CD4-positive, CD25-positive, alpha-beta regulatory T cell (primary cell): Measurements from ENCODE around the gene SLC36A4. TPM values are rescaled to one million over a fixed set of nuclear protein-coding genes. Genes with fewer than 3 reads are reported as not detected.
A peak's percentile ranks its signal among the peaks of the same experiment; 100 is the strongest.

Source experiments
- ATAC-seq, 2 donors: fragments of 150-1000 bp; cut with Tn5 transposase; one replicate each; pipeline ENCODE4 v1.10.0; 2021; ENCODE audit warnings: low read depth in 2 of 2, moderate number of reproducible peaks in 2 of 2, moderate library complexity in 1 of 2
- DNase-seq, 3 donors: peaks; one replicate each; pipeline versions ENCODE4 v3.0.0 to v3.0.0-alpha.2; 2012 to 2022; ENCODE audit warnings: mixed read lengths in 1 of 3
- H3K27ac ChIP-seq: one replicate; pipeline ENCODE4 v1.7.0; 2013; ENCODE audit warnings: mild to moderate bottlenecking, low read length; ENCODE audit not compliant: insufficient read depth, poor library complexity, severe bottlenecking
- H3K27me3 ChIP-seq: one replicate; pipeline ENCODE4 v1.7.0; 2013; ENCODE audit warnings: low read length; ENCODE audit not compliant: control insufficient read depth, insufficient read depth
- H3K36me3 ChIP-seq: one replicate; pipeline ENCODE4 v1.7.0; 2013; ENCODE audit warnings: mild to moderate bottlenecking, low read length, moderate library complexity; ENCODE audit not compliant: control insufficient read depth, insufficient read depth
- H3K4me1 ChIP-seq: 2 replicates; pipeline ENCODE4 v1.7.0; 2013; ENCODE audit warnings: mild to moderate bottlenecking, low read length; ENCODE audit not compliant: insufficient read depth, control insufficient read depth, poor library complexity, severe bottlenecking
- H3K4me3 ChIP-seq: one replicate; pipeline ENCODE4 v1.7.0; 2013; ENCODE audit warnings: low read depth, mild to moderate bottlenecking, low read length, moderate library complexity
- H3K9me3 ChIP-seq, 2 experiments: 1 replicate in 1 of 2; 2 replicates in 1 of 2; pipeline ENCODE4 v1.7.0; 2013; ENCODE audit warnings: low read length in 2 of 2, mild to moderate bottlenecking in 1 of 2, moderate library complexity in 1 of 2; ENCODE audit not compliant: control insufficient read depth in 2 of 2
- H3K27ac Mint-ChIP-seq, 3 donors: one replicate each; pipeline ENCODE4 v1.8.0; 2020 to 2022; ENCODE audit warnings: mild to moderate bottlenecking in 3 of 3, mixed read lengths in 3 of 3, moderate library complexity in 2 of 3
- H3K27me3 Mint-ChIP-seq: one replicate; pipeline ENCODE4 v1.8.0; 2022; ENCODE audit warnings: mild to moderate bottlenecking, mixed read lengths
- H3K36me3 Mint-ChIP-seq: one replicate; pipeline ENCODE4 v1.8.0; 2020; ENCODE audit warnings: mixed read lengths
- H3K4me1 Mint-ChIP-seq, 4 donors: one replicate each; pipeline ENCODE4 v1.8.0; 2020 to 2022; ENCODE audit warnings: mixed read lengths in 4 of 4, mild to moderate bottlenecking in 1 of 4
- H3K4me3 Mint-ChIP-seq, 4 donors: one replicate each; pipeline ENCODE4 v1.8.0; 2020 to 2022; ENCODE audit warnings: mild to moderate bottlenecking in 4 of 4, mixed read lengths in 4 of 4, moderate library complexity in 3 of 4
- H3K9me3 Mint-ChIP-seq, 7 donors: one replicate each; pipeline ENCODE4 v1.8.0; 2020 to 2022; ENCODE audit warnings: mixed read lengths in 7 of 7, mild to moderate bottlenecking in 3 of 7, moderate library complexity in 2 of 7
- polyA plus RNA-seq, 4 donors: library from polyadenylated mRNA; unstranded; fragments of 300-500 nt; fragmentation: Illumina TruSeq; gene quantifications; one replicate each; pipeline ENCODE4 v1.2.3, GENCODE V29; 2021
- total RNA-seq: library from RNA; stranded (reverse); gene quantifications from one replicate; pipeline ENCODE4 v1.2.3, GENCODE V29; 2022

The SLC36A4 gene
- total and polyA plus RNA-seq, 5 donors from 2014 or later = 10.3 to 17.4 (median 11.0) TPM

DNA sequence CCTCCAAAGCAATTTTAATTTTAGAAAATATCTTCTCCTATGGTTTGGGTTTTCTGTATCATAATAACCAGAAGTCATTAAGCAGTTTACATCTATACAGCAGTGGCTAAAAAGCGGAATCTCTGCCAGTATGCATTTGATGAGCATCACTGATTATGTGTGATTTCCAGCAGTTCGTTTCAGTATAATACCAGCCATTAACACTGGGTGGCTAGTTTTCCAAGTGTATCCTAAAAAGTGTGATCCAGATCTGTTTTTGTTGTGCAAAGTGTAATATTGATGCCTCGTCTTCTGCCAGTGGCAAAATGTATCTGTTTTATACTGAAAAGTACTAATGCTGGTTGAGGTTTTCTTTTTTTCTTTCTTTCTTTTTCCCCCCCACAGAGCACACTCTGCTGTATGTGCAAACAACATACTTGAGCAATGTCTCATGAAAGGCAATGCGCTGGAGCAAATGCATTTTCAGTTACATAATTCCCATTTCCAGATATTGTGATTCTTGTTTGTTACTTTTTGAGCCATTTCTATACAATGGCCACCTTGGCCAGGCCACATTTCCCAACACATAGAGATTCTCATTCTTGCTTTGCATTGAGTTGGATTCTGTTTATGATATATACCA, 64.2 kb downstream of the SLC36A4 start:
- H3K9me3 Mint-ChIP-seq = peaks cover 0 to 4% (median 0%) of the 10 kb centered on the region in 7 donors
- DNase-seq (no peak), ATAC-seq (no peak)
- Histone ChIP-seq H3K9me3 (no peaks in the 10 kb centered on the region), H3K27me3 (no peaks in the 10 kb centered on the region), H3K36me3 (no peaks in the 10 kb centered on the region), H3K27ac (no peak overlapping the region), H3K4me1 (no peaks in the 10 kb centered on the region), H3K4me3 (no peak overlapping the region)
- H3K27ac Mint-ChIP-seq = peak overlapping the region in 1 of 3 donors; percentile 61
- H3K4me1 Mint-ChIP-seq = peaks cover 0 to 3% (median 0%) of the 10 kb centered on the region in 4 donors
- H3K36me3 Mint-ChIP-seq = peaks cover 6% of the 10 kb centered on the region
- peaks cover 4% of the 10 kb centered on the region for H3K27me3 Mint-ChIP-seq
- H3K4me3 Mint-ChIP-seq = no peak overlapping the region

DNA sequence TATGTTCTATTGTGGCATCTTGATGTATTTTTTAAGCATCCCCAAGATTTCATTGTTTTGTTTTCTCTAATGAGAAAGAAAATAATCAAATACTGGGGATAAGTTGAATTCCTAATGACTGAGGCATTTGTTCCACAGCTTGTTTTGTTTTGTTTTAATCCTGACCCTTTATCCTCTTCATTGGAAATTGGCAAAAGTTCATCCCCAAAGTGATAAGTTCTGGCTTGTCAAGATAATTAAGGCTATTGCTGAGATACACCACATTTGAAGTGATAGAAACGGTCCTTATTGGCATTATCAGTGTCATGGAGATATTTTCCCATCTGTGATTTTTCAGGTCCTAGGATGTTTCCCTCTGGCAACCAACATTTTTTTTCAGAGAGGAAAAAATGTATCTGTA, 65.0 kb downstream of the SLC36A4 start:
- H3K9me3 ChIP-seq = no peaks in the 10 kb centered on the region
- ATAC-seq (no peak), DNase-seq (no peak)
- H3K27me3 Mint-ChIP-seq = peaks cover 4% of the 10 kb centered on the region
- H3K9me3 Mint-ChIP-seq = peaks cover 0 to 4% (median 0%) of the 10 kb centered on the region in 7 donors
- H3K27ac ChIP-seq = no peak overlapping the region
- H3K36me3 ChIP-seq = no peaks in the 10 kb centered on the region
- no peaks in the 10 kb centered on the region for H3K27me3 ChIP-seq
- H3K4me3 Mint-ChIP-seq = no peak overlapping the region
- H3K4me3 ChIP-seq = no peak overlapping the region
- peaks cover 6% of the 10 kb centered on the region for H3K36me3 Mint-ChIP-seq
- H3K27ac Mint-ChIP-seq = no peak overlapping the region
- H3K4me1 Mint-ChIP-seq = peaks cover 0 to 3% (median 0%) of the 10 kb centered on the region in 4 donors
- no peaks in the 10 kb centered on the region for H3K4me1 ChIP-seq

DNA sequence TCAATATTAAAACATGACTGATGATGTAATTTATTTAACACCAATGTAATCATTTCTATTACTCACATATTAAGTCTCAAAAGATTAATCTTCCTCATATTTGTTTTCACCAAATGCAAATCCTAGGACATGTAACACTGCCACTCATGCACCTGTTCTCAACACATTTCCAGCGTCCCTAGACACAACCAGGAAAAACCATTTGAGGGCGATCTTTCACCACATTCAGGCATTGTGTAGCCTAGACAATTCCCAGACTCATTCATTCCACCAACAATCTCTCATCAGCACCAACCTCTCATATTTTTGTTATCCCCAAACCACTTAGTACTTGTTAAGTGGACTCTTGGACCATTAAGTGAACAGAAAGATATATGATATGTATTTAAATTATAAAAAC, 66.1 kb downstream of the SLC36A4 start:
- peaks cover 6% of the 10 kb centered on the region for H3K36me3 Mint-ChIP-seq
- H3K9me3 ChIP-seq = no peaks in the 10 kb centered on the region
- H3K27me3 Mint-ChIP-seq = peaks cover 4% of the 10 kb centered on the region
- peaks cover 0 to 3% (median 0%) of the 10 kb centered on the region in 4 donors for H3K4me1 Mint-ChIP-seq
- DNase-seq = no peak
- ATAC-seq = no peak
- no peak overlapping the region for H3K4me3 Mint-ChIP-seq
- H3K27me3 ChIP-seq = no peaks in the 10 kb centered on the region
- H3K4me1 ChIP-seq = no peaks in the 10 kb centered on the region
- no peak overlapping the region for H3K27ac ChIP-seq
- no peak overlapping the region for H3K27ac Mint-ChIP-seq
- H3K4me3 ChIP-seq = no peak overlapping the region
- peaks cover 0 to 4% (median 0%) of the 10 kb centered on the region in 7 donors for H3K9me3 Mint-ChIP-seq
- no peaks in the 10 kb centered on the region for H3K36me3 ChIP-seq

DNA sequence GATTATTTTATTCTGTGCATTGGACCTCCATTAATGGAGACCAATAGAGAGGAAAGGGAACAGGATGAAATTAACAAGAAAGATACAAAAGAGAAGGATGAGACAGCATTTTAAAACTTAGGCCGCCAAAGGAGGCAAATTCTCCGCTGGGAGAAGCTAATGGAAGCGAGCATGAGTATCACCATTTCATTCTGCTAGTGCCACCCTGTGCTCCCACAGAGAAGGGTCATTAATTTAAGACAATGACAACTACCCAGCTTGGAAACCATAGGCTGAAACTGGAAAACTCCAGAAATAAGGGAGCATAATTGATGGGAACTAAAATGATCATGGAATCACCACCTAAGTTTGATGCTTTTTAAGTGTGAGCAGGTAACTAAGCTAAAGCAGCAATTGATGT, 69.2 kb downstream of the SLC36A4 start:
- no peaks in the 10 kb centered on the region for H3K36me3 ChIP-seq
- H3K27ac Mint-ChIP-seq = no peak overlapping the region
- no peaks in the 10 kb centered on the region for H3K36me3 Mint-ChIP-seq
- H3K4me3 ChIP-seq = no peak overlapping the region
- H3K27me3 ChIP-seq = peaks cover 1% of the 10 kb centered on the region
- peaks cover 0 to 4% (median 0%) of the 10 kb centered on the region in 7 donors for H3K9me3 Mint-ChIP-seq
- H3K4me3 Mint-ChIP-seq = no peak overlapping the region
- no peak for ATAC-seq
- H3K9me3 ChIP-seq = no peaks in the 10 kb centered on the region
- no peak overlapping the region for H3K27ac ChIP-seq
- H3K27me3 Mint-ChIP-seq = peaks cover under 1% of the 10 kb centered on the region
- H3K4me1 ChIP-seq = no peaks in the 10 kb centered on the region
- no peaks in the 10 kb centered on the region for H3K4me1 Mint-ChIP-seq
- no peak for DNase-seq

DNA sequence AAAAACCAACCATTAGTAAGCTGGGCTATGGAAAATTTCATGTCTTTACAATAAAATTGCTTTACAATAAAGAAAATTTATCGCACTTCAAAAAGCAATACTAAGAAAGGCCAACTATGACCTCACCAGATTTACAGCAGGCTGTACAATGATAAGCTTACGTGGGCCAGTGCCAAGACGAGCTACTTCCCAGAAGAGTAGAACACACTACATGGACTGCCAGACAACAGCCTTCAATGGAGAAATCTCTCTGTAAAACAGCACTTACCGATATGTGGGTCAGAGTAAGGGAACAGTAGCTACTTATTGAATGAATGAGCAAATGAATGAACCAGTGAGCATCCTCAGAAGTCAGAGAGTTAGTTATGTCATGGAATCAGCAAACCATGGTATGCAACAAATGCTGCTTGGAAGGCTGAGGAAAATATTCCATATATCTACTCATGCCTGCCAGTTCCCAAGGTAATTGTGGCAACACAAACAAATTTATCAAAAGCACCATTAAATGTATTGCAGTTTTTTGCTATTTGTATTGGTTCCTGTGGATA, 74.4 kb downstream of the SLC36A4 start:
- H3K36me3 Mint-ChIP-seq = no peaks in the 10 kb centered on the region
- peaks cover 1% of the 10 kb centered on the region for H3K27me3 ChIP-seq
- H3K36me3 ChIP-seq = no peaks in the 10 kb centered on the region
- H3K27ac Mint-ChIP-seq = no peak overlapping the region
- no peaks in the 10 kb centered on the region for H3K9me3 ChIP-seq
- no peak overlapping the region for H3K27ac ChIP-seq
- DNase-seq (no peak), ATAC-seq (no peak)
- H3K4me1 Mint-ChIP-seq = no peaks in the 10 kb centered on the region
- no peak overlapping the region for H3K4me3 Mint-ChIP-seq
- peaks cover 0 to 4% (median 0%) of the 10 kb centered on the region in 7 donors for H3K9me3 Mint-ChIP-seq
- H3K4me3 ChIP-seq = no peak overlapping the region
- no peaks in the 10 kb centered on the region for H3K4me1 ChIP-seq
- peaks cover 9% of the 10 kb centered on the region for H3K27me3 Mint-ChIP-seq

DNA sequence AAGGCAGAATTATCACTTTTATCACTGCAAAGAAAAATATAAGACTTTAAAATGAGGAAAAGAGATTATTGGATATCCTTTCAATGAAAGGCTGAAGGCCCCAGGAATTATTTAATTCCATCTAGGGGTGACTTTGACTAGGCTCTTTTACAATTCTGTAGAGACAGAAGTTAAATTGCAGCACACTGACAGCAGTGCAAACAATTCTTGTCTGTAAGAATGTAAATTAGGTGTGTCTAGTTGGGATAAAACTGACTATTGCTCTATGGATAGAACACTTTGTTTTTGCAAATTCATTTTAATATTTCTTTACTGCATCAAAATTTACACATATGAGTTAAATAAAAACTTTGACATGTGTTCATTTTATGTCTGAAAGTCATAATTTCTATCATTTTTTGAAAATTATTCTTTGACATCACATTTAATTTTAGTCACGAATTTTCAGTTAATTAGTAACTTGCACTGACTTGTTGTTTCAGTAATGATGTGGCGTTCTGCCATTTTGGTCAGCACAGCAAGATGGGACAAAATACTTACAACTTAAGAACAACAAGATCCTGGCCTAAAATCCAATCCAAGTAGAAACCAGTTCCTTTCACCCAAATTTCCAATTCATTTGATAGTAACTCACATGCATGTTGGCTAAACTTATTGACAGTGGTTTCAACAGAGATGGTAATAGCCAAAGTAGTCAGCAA, 75.1 kb downstream of the SLC36A4 start:
- Mint-ChIP-seq H3K9me3 (peaks cover 0 to 4% (median 0%) of the 10 kb centered on the region in 7 donors), H3K4me1 (no peaks in the 10 kb centered on the region), H3K4me3 (no peak overlapping the region), H3K27me3 (peaks cover 9% of the 10 kb centered on the region), H3K27ac (no peak overlapping the region), H3K36me3 (no peaks in the 10 kb centered on the region)
- H3K4me3 ChIP-seq = no peak overlapping the region
- ATAC-seq = no peak
- no peaks in the 10 kb centered on the region for H3K36me3 ChIP-seq
- H3K9me3 ChIP-seq = no peaks in the 10 kb centered on the region
- peaks cover 2% of the 10 kb centered on the region for H3K27me3 ChIP-seq
- no peak for DNase-seq
- H3K27ac ChIP-seq = no peak overlapping the region
- no peaks in the 10 kb centered on the region for H3K4me1 ChIP-seq

DNA sequence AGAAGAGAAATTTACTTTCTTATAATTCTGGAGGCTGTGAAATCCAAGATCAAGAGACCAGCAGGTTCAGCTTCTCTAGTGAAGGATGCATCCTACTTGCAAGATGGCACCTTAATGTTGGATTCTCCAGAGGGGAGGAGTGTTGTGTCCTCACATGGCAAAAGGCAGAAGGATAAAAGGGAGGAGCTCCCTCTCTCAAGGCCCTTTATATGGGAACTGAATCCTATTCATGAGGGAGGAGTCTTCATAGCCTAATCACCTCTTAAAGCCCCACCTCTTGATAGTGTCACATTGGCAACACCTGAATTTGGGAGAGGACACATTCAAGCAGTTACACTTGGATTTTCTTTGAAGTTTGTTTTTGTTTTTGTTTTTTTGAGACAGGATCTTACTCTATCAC, 79.5 kb downstream of the SLC36A4 start:
- Histone ChIP-seq H3K27me3 (peaks cover 3% of the 10 kb centered on the region), H3K36me3 (no peaks in the 10 kb centered on the region), H3K4me3 (no peak overlapping the region), H3K4me1 (no peaks in the 10 kb centered on the region), H3K9me3 (no peaks in the 10 kb centered on the region), H3K27ac (no peak overlapping the region)
- no peak overlapping the region for H3K27ac Mint-ChIP-seq
- H3K36me3 Mint-ChIP-seq = no peaks in the 10 kb centered on the region
- no peak for DNase-seq
- no peak for ATAC-seq
- H3K9me3 Mint-ChIP-seq = peaks cover 0 to 4% (median 0%) of the 10 kb centered on the region in 7 donors
- no peaks in the 10 kb centered on the region for H3K4me1 Mint-ChIP-seq
- no peak overlapping the region for H3K4me3 Mint-ChIP-seq
- H3K27me3 Mint-ChIP-seq = peaks cover 15% of the 10 kb centered on the region
